Endodermal cell (in vitro differentiated cells): Measurements from ENCODE around the gene LINC01488. TPM values are rescaled to one million over a fixed set of nuclear protein-coding genes. Genes with fewer than 3 reads are reported as not detected.
A peak's percentile ranks its signal among the peaks of the same experiment; 100 is the strongest.

ENCODE experiments used
- DNase-seq: peaks from one replicate; pipeline ENCODE4 v3.0.0-alpha.2; 2017
- H3K27ac ChIP-seq: 2 replicates; pipeline ENCODE4 v1.5.1; 2013; ENCODE audit warnings: mild to moderate bottlenecking, low read depth, low read length, moderate library complexity
- H3K27me3 ChIP-seq: 2 replicates; pipeline ENCODE4 v1.6.1; 2013; ENCODE audit warnings: mild to moderate bottlenecking, low read length, moderate library complexity; ENCODE audit not compliant: insufficient read depth, control insufficient read depth, poor library complexity, severe bottlenecking
- H3K36me3 ChIP-seq: 2 replicates; pipeline ENCODE4 v1.7.0; 2013; ENCODE audit warnings: mild to moderate bottlenecking, low read length, moderate library complexity; ENCODE audit not compliant: control insufficient read depth, insufficient read depth
- H3K4me1 ChIP-seq: one replicate; pipeline ENCODE4 v1.7.0; 2013; ENCODE audit warnings: low read length; ENCODE audit not compliant: control insufficient read depth, insufficient read depth
- H3K4me3 ChIP-seq: 2 replicates; pipeline ENCODE4 v1.5.1; 2013; ENCODE audit warnings: mild to moderate bottlenecking, low read length, moderate library complexity
- H3K9ac ChIP-seq: 2 replicates; pipeline ENCODE4 v1.6.1; 2013; ENCODE audit warnings: mild to moderate bottlenecking, low read length, moderate library complexity; ENCODE audit not compliant: poor library complexity, severe bottlenecking; ENCODE audit errors: extremely low read depth
- H3K9me3 ChIP-seq: 2 replicates; pipeline ENCODE4 v1.6.1; 2013; ENCODE audit warnings: mild to moderate bottlenecking, low read length, moderate library complexity; ENCODE audit not compliant: control insufficient read depth
- H3K27ac Mint-ChIP-seq: 2 replicates; pipeline ENCODE4 v1.8.0; 2020; ENCODE audit warnings: mixed read lengths
- H3K27me3 Mint-ChIP-seq: 2 replicates; pipeline ENCODE4 v1.8.0; 2021; ENCODE audit warnings: mild to moderate bottlenecking, mixed read lengths; ENCODE audit not compliant: insufficient read depth
- H3K36me3 Mint-ChIP-seq: 2 replicates; pipeline ENCODE4 v1.8.0; 2020; ENCODE audit warnings: low read depth, mixed read lengths
- H3K4me1 Mint-ChIP-seq: 2 replicates; pipeline ENCODE4 v1.8.0; 2020; ENCODE audit warnings: mixed read lengths
- H3K4me3 Mint-ChIP-seq: 2 replicates; pipeline ENCODE4 v1.8.0; 2020; ENCODE audit warnings: mild to moderate bottlenecking, moderate library complexity, mixed read lengths
- H3K9me3 Mint-ChIP-seq: 2 replicates; pipeline ENCODE4 v1.8.0; 2020; ENCODE audit warnings: mild to moderate bottlenecking, mixed read lengths
- CTCF ChIP-seq: fragments of 200-600 bp; sonication (generic); conservative IDR thresholded peaks from 2 replicates; pipeline ENCODE4 v1.5.0; 2021; ENCODE audit warnings: antibody characterized with exemption, mild to moderate bottlenecking
- WGBS, 2 experiments: methylation state at CpG; one replicate each; pipeline versions ENCODE4 v1.1.5 to v1.1.7; 2013; ENCODE audit warnings: missing lambda C conversion rate in 2 of 2, mixed read lengths in 1 of 2; ENCODE audit not compliant: insufficient coverage in 1 of 2, insufficient read length in 1 of 2; 5-methylcytosine and 5-hydroxymethylcytosine counted together
- total RNA-seq, 2 donors: library from RNA; stranded (reverse); fragmentation: NEBNext Ultra II Directional in 1 of 2; extraction: Animal tissue kit (Norgen Biotek cat#: 25700) in 1 of 2; gene quantifications; 2 replicates in 1 of 2; 3 replicates in 1 of 2; pipeline ENCODE4 v1.2.1, GENCODE V29; 2021

The LINC01488 gene
- total RNA-seq, 2 donors from 2014 or later, result not detected

- no peaks in the 10 kb centered on the region for H3K36me3 ChIP-seq
- H3K4me1 ChIP-seq, result no peaks in the 10 kb centered on the region
- DNase-seq, result no peak
- H3K27ac ChIP-seq, result peak overlapping the region; percentile 97
- H3K4me3 ChIP-seq, result no peak overlapping the region
- H3K27me3 ChIP-seq, result no peaks in the 10 kb centered on the region
- 62 to 82% methylated on average over 5 to 25 of the region's 25 CpGs for WGBS, 2 experiments
- no peak overlapping the region for H3K4me3 Mint-ChIP-seq
- no peak overlapping the region for H3K27ac Mint-ChIP-seq
- no peaks in the 10 kb centered on the region for H3K27me3 Mint-ChIP-seq
- H3K9ac ChIP-seq, result no peak overlapping the region
- no peaks in the 10 kb centered on the region for H3K9me3 ChIP-seq
- H3K4me1 Mint-ChIP-seq, result peaks cover 7% of the 10 kb centered on the region
- no peaks in the 10 kb centered on the region for H3K9me3 Mint-ChIP-seq
- no peaks in the 10 kb centered on the region for H3K36me3 Mint-ChIP-seq
- no peak for TF ChIP-seq CTCF
These were observed 2.4 kb downstream of the LINC01488 start for GRCh38 chr11:69483691-69484426.

GRCh38 chr11:69484427-69485259 is 3.2 kb downstream of the LINC01488 start:
- peak overlapping the region; percentile 97 for H3K27ac ChIP-seq
- no peaks in the 10 kb centered on the region for H3K36me3 ChIP-seq
- no peak for DNase-seq
- no peak overlapping the region for H3K4me3 Mint-ChIP-seq
- no peak overlapping the region for H3K4me3 ChIP-seq
- no peak overlapping the region for H3K27ac Mint-ChIP-seq
- H3K36me3 Mint-ChIP-seq, result no peaks in the 10 kb centered on the region
- H3K9me3 Mint-ChIP-seq, result no peaks in the 10 kb centered on the region
- peaks cover 6% of the 10 kb centered on the region for H3K4me1 Mint-ChIP-seq
- no peak overlapping the region for H3K9ac ChIP-seq
- no peaks in the 10 kb centered on the region for H3K27me3 Mint-ChIP-seq
- 90 to 97% methylated on average over 7 to 13 of the region's 13 CpGs for WGBS, 2 experiments
- no peaks in the 10 kb centered on the region for H3K9me3 ChIP-seq
- TF ChIP-seq CTCF, result no peak
- no peaks in the 10 kb centered on the region for H3K27me3 ChIP-seq
- no peaks in the 10 kb centered on the region for H3K4me1 ChIP-seq

- H3K27ac Mint-ChIP-seq, result no peak overlapping the region
These were observed 4.0 kb downstream of the LINC01488 start for GRCh38 chr11:69485337-69486041.

More at GRCh38 chr11:69485337-69486041, 4.0 kb downstream of the LINC01488 start:
- H3K9ac ChIP-seq, result no peak overlapping the region
- 88 to 92% methylated on average over 8 to 11 of the region's 11 CpGs for WGBS, 2 experiments
- Mint-ChIP-seq H3K4me1 (peaks cover 5% of the 10 kb centered on the region), H3K27me3 (no peaks in the 10 kb centered on the region), H3K9me3 (no peaks in the 10 kb centered on the region), H3K4me3 (no peak overlapping the region), H3K36me3 (no peaks in the 10 kb centered on the region)
- TF ChIP-seq CTCF, result no peak
- H3K9me3 ChIP-seq, result no peaks in the 10 kb centered on the region
- no peaks in the 10 kb centered on the region for H3K36me3 ChIP-seq
- no peaks in the 10 kb centered on the region for H3K27me3 ChIP-seq
- H3K27ac ChIP-seq, result no peak overlapping the region
- H3K4me1 ChIP-seq, result no peaks in the 10 kb centered on the region
- H3K4me3 ChIP-seq, result no peak overlapping the region
- no peak for DNase-seq
